Subcutaneous abdominal adipose tissue (tissue), 5 donors: ENCODE data around the gene ANGPTL3.
"Not testable (repeated sequence)": the region's sequence is repeated elsewhere in the genome, so short reads cannot be mapped to it uniquely, and the experiment has no call there.

Source experiments
- H3K27ac ChIP-seq: one replicate; pipeline ENCODE4 v1.7.0; 2013; ENCODE audit warnings: low read depth, mild to moderate bottlenecking, inconsistent platforms, low read length, moderate library complexity
- H3K27me3 ChIP-seq, 5 donors: one replicate each; pipeline ENCODE4 v1.7.0; 2013; ENCODE audit warnings: low read length in 5 of 5, inconsistent platforms in 1 of 5; ENCODE audit not compliant: control insufficient read depth in 5 of 5, insufficient read depth in 4 of 5
- H3K36me3 ChIP-seq, 5 donors: one replicate each; pipeline ENCODE4 v1.7.0; 2013; ENCODE audit warnings: low read length in 5 of 5; ENCODE audit not compliant: control insufficient read depth in 5 of 5, insufficient read depth in 5 of 5
- H3K4me1 ChIP-seq, 5 donors: one replicate each; pipeline ENCODE4 v1.7.0; 2013; ENCODE audit warnings: low read length in 5 of 5, mild to moderate bottlenecking in 3 of 5, moderate library complexity in 1 of 5; ENCODE audit not compliant: control insufficient read depth in 5 of 5, insufficient read depth in 5 of 5
- H3K4me3 ChIP-seq, 5 donors: one replicate each; pipeline ENCODE4 v1.7.0; 2013; ENCODE audit warnings: low read length in 5 of 5, low read depth in 1 of 5
- H3K9ac ChIP-seq, 5 donors: one replicate each; pipeline ENCODE4 v1.7.0; 2013; ENCODE audit warnings: low read length in 5 of 5, mild to moderate bottlenecking in 4 of 5, moderate library complexity in 3 of 5
- H3K9me3 ChIP-seq, 5 donors: one replicate each; pipeline ENCODE4 v1.7.0; 2013; ENCODE audit warnings: low read length in 5 of 5; ENCODE audit not compliant: control insufficient read depth in 5 of 5
- donor health status: healthy.
- donor health status: healthy.
- donor health status: healthy.
- donor health status: healthy.
- donor health status: healthy.

ANGPTL3 gene, protein sequence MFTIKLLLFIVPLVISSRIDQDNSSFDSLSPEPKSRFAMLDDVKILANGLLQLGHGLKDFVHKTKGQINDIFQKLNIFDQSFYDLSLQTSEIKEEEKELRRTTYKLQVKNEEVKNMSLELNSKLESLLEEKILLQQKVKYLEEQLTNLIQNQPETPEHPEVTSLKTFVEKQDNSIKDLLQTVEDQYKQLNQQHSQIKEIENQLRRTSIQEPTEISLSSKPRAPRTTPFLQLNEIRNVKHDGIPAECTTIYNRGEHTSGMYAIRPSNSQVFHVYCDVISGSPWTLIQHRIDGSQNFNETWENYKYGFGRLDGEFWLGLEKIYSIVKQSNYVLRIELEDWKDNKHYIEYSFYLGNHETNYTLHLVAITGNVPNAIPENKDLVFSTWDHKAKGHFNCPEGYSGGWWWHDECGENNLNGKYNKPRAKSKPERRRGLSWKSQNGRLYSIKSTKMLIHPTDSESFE

GRCh38 chr1:62597281-62597680 lies at the start of gene ANGPTL3:
TSS of gene ANGPTL3 (plus strand) at chr1:62597520. CDS start at chr1:62597567, 47 bp downstream.
- H3K9ac ChIP-seq: no peak within 1 kb of the TSS
- H3K4me1 ChIP-seq: peaks cover 0 to 5% (median 0%) of the 10 kb centered on the region in 5 donors
- H3K4me3 ChIP-seq: no peak within 1 kb of the TSS
- H3K9me3 ChIP-seq: no peaks in the 10 kb centered on the region
- H3K27me3 ChIP-seq: no peaks in the 10 kb centered on the region
- H3K36me3 ChIP-seq: peaks cover 0 to 7% (median 0%) of the 10 kb centered on the region in 5 donors
- H3K27ac ChIP-seq: no peak within 1 kb of the TSS

DNA sequence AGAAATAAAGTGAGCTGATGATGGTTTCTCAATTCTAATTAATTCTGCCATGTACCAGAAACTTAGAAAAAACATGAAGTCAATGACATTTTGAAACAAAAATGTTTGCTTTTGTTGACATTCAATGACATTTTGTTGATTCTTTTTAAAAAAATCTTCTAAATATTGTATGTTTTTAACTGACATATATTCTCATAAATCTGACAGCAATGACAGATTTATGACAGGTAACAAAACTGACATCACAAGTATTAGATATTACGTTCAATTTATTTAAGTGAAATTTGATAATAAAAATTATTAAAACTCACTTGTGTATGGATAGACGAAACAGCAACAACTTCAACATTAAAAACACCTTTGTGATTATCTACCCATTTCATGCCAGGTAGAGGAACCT lies 36.0 kb upstream of the ANGPTL3 start:
- H3K9ac ChIP-seq: no peak overlapping the region
- H3K4me1 ChIP-seq: no peaks in the 10 kb centered on the region
- no peak overlapping the region for H3K4me3 ChIP-seq
- no peak overlapping the region for H3K27ac ChIP-seq
- H3K9me3 ChIP-seq: no peaks in the 10 kb centered on the region
- no peaks in the 10 kb centered on the region for H3K27me3 ChIP-seq
- H3K36me3 ChIP-seq: peaks cover 0 to 29% (median 12%) of the 10 kb centered on the region in 5 donors

GRCh38 chr1:62567182-62567581 lies 30.1 kb upstream of the ANGPTL3 start:
- H3K4me3 ChIP-seq, H3K9me3 ChIP-seq, H3K4me1 ChIP-seq, H3K36me3 ChIP-seq, H3K27me3 ChIP-seq, H3K27ac ChIP-seq, H3K9ac ChIP-seq: not testable (repeated sequence)

DNA sequence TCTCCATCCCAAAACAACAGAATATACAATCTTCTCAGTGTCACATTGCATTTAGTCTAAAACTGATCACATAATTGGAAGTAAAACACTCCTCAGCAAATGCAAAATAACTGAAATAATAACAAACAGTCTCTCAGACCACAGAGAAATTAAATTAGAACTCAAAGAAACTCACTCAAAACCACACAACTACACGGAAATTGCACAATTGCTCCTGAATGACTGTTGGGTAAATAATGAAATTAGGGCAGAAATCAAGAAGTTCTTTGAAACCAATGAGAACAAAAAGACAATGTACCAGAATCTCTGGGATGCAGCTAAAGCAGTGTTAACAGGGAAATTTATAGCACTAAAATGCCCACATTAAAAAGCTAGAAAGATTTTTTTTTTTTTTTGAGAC lies 29.4 kb upstream of the ANGPTL3 start:
- H3K9me3 ChIP-seq, H3K27ac ChIP-seq, H3K4me1 ChIP-seq, H3K27me3 ChIP-seq, H3K9ac ChIP-seq, H3K4me3 ChIP-seq: not testable (repeated sequence)
- H3K36me3 ChIP-seq: peaks cover 0 to 12% (median 3%) of the 10 kb centered on the region in 5 donors

GRCh38 chr1:62571517-62571916 lies 25.8 kb upstream of the ANGPTL3 start:
- not testable (repeated sequence) for H3K9me3 ChIP-seq, H3K27ac ChIP-seq, H3K4me3 ChIP-seq, H3K27me3 ChIP-seq, H3K9ac ChIP-seq, H3K4me1 ChIP-seq
- peaks cover 6 to 26% (median 9%) of the 10 kb centered on the region in 5 donors for H3K36me3 ChIP-seq

DNA sequence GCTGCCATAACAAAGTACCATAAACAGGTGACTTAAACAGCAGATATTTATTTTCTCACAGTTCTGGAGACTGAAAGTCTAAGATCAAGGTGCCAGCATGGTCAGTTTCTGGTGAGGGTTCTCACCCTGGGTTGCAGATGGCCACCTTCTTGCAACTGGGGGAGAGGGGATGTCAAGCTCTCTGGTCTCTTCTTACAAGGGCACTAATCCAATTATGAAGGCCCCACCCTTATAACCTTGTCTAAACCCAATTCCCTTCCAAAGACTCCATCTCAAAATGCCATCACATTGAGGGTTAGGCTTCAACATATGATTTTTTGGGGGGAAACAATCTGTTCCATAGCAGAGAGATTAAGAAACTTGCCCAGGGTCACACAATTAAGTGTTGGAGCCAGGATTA lies 24.8 kb upstream of the ANGPTL3 start:
- Histone ChIP-seq H3K4me1 (no peaks in the 10 kb centered on the region), H3K36me3 (peaks cover 6 to 26% (median 9%) of the 10 kb centered on the region in 5 donors), H3K9ac (no peak overlapping the region), H3K4me3 (no peak overlapping the region), H3K27ac (no peak overlapping the region), H3K9me3 (peaks cover 0 to 4% (median 0%) of the 10 kb centered on the region in 5 donors), H3K27me3 (no peaks in the 10 kb centered on the region)

GRCh38 chr1:62573675-62574074 lies 23.6 kb upstream of the ANGPTL3 start:
- H3K27ac ChIP-seq: no peak overlapping the region
- no peak overlapping the region for H3K4me3 ChIP-seq
- H3K9ac ChIP-seq: no peak overlapping the region
- no peaks in the 10 kb centered on the region for H3K4me1 ChIP-seq
- peaks cover 7 to 28% (median 12%) of the 10 kb centered on the region in 5 donors for H3K36me3 ChIP-seq
- no peaks in the 10 kb centered on the region for H3K27me3 ChIP-seq
- peaks cover 0 to 4% (median 0%) of the 10 kb centered on the region in 5 donors for H3K9me3 ChIP-seq

DNA sequence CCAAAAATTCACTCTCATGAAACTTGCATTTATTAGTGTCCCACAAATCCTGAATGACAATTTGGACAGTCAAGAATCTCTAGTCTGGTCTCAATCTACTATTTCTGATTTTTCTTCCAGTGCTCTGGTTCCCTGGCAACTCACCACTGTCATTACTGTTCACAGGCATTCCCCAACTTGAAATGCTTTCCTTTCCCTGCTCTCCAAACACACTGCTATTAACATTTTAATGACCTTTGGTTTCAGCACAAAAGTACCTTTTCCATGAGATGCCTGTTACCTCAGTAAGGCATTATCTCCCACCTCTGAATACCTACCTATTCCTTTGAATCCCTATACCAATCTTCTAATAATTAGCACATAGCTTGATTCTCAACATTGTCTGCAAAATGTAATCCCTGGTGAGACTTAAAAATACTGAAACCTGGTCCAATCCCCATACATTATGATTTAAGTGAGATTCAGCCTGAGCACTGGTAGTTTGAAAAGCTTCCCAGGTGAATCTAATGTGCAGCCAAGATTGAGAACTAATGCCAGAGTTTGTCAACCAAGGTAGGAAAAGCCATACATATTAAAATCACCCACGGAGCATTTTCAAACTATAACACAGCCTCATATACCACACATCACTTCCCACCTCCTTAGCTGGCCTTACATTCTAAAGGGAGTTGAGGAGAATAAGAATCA lies 11.7 kb upstream of the ANGPTL3 start:
- no peak overlapping the region for H3K4me3 ChIP-seq
- peaks cover 0 to 38% (median 13%) of the 10 kb centered on the region in 5 donors for H3K36me3 ChIP-seq
- no peaks in the 10 kb centered on the region for H3K4me1 ChIP-seq
- H3K9ac ChIP-seq: no peak overlapping the region
- H3K27me3 ChIP-seq: no peaks in the 10 kb centered on the region
- H3K9me3 ChIP-seq: no peaks in the 10 kb centered on the region
- H3K27ac ChIP-seq: no peak overlapping the region

DNA sequence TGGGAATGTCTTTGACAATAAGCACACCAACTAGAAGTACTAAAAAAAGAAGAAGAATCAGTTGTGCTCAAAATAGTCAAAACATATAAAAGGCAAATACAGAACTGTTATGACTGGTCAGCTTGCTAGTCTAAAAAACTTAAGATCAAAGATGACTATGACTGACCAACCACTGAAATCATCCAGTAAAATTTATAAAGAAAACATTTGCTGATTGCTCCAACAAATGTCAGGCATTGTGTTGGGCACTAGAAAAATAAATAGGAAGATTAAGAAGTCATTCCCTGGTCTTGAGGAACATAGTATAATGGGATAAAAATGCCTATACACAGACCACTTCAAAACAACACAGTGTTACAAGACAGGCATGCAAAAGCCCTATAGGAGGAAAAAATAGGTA lies 9.3 kb upstream of the ANGPTL3 start:
- Histone ChIP-seq H3K36me3 (peaks cover 0 to 31% (median 7%) of the 10 kb centered on the region in 5 donors), H3K4me3 (no peak overlapping the region), H3K4me1 (no peaks in the 10 kb centered on the region), H3K9ac (no peak overlapping the region), H3K9me3 (no peaks in the 10 kb centered on the region), H3K27ac (no peak overlapping the region), H3K27me3 (no peaks in the 10 kb centered on the region)

DNA sequence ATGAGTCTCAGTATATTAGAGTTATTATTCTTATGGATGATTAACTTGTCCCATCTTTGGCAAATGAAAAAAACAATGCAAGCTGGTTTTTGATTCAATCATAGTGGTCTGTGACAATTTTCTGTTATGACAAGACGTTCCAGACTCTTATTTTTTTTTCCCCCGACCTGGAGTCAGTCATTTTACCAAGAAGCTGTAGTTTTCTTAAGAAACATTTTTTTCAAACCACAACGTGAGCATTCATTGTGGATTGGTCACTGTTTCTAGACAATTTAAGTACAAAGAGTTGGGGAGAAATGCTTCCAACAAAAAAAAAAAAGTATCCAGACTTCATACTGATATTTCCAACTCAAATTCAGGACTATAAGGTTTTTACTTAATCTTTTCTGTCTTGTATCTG lies 8.0 kb upstream of the ANGPTL3 start:
- H3K27me3 ChIP-seq: no peaks in the 10 kb centered on the region
- no peak overlapping the region for H3K4me3 ChIP-seq
- H3K9ac ChIP-seq: no peak overlapping the region
- no peak overlapping the region for H3K27ac ChIP-seq
- peaks cover 0 to 5% (median 0%) of the 10 kb centered on the region in 5 donors for H3K4me1 ChIP-seq
- H3K36me3 ChIP-seq: peaks cover 0 to 26% (median 7%) of the 10 kb centered on the region in 5 donors
- no peaks in the 10 kb centered on the region for H3K9me3 ChIP-seq
